GM19324 (cell line): ENCODE measurements around the gene TMEM50A.
"Not testable (repeated sequence)": the region's sequence is repeated elsewhere in the genome, so short reads cannot be mapped to it uniquely, and the experiment has no call there.

Experiments
- ATAC-seq: cut with Tn5 transposase; IDR thresholded peaks from one replicate; pipeline ENCODE4 v1.9.1; 2021; ENCODE audit warnings: mild to moderate bottlenecking, moderate library complexity; ENCODE audit not compliant: unreplicated experiment, low FRiP score

Gene TMEM50A

DNA sequence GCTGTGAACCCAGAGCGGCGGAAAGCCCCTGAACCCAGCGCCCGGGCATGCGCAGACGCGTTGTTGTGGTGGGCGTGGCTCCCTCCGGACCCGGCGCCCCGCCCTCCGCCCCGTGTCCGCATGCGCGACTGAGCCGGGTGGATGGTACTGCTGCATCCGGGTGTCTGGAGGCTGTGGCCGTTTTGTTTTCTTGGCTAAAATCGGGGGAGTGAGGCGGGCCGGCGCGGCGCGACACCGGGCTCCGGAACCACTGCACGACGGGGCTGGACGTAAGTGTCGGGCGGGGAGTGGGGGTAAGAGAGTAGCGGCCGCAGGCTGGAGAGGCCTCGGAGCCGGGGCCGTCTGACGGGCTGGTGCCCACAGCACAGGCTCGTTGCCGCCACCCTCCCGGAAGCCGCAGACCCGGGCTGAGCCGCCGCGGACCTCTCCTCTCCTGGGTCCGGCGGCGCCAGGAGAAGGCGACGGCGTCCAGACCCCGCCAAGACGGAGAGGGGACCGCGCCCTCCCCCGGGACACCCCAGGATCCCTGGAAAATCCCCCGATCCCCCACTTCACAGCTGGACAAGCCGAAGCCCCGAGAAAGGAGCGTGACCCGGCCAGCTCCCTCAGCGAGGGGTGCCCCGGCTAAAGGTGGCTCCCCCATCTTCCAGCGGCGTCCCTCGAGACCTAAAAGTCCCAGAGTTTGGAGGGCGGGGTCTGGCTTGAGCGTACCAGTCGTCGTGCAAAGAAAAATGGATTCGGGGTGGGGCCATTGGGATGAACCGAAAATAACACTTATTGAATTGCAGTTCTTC is at the start of gene TMEM50A:
Gene TMEM50A (plus strand): TSS at position 147 of the 794 bp plus-strand sequence. CDS start 2,153 bp downstream, outside the sequence.
- peak; percentile 82 for ATAC-seq

DNA sequence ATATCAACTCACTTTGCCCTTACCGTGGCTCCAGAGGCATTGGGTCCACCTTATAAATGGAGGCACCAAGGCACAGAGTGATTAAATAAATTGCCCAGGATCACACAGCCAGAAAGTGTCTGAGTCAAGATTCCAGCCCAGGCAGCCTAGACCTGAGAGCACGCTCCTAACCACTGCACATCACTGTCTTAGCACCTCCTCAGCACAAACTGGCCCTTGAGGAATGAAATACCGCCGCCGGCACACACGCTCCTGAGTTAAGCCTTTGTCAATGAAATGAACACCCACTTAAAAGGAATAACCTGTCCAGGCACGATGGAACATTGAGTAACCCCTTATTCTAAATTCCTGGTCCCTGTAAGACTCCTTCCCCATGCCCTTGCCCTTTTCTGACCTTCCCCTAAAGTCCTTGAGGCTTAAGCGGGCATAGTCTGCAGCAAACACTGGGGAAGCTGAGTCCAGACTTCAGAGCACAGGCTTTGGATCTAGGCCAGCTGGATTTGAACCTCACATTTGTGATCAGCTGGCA is 49.5 kb upstream of the TMEM50A start:
- not testable (repeated sequence) for ATAC-seq

DNA sequence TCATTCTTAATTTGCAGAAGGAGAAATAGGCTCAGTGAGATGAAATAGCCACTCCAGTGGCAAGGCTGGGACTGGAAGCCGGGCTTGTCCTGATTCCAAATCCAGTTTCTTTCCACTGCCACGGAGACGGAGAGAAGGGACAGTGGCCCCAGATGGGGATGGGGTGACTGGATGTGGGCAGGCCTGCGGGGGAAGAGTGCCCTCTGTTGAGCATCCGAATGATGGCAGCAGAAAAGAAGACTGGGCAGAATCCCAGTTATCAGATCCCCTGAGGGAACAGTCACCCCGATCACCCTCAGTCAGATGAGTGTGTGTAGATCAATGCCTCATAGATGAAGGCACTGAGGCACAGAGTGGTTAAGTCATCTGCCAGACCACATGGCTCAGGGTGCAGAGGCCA is 48.1 kb upstream of the TMEM50A start:
- not testable (repeated sequence) for ATAC-seq

DNA sequence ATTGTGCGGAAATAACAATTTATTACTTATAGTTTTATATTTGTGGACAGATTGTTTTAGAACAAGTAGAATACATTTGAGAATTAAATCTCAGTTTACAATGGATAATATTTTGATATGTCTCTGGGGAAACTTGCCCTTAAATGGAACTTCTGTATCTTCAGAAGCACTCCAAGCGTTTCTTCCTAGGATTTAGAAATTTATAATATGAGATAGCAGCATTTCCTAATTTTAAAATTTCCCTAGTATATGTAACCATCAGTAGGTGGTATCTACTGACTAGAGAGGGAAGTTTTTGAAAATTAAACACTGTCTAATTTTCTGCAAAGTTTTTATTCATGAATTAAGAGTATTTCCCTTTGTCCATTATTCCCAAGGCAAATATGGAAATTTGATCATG is 44.7 kb upstream of the TMEM50A start:
- ATAC-seq: not testable (repeated sequence)

DNA sequence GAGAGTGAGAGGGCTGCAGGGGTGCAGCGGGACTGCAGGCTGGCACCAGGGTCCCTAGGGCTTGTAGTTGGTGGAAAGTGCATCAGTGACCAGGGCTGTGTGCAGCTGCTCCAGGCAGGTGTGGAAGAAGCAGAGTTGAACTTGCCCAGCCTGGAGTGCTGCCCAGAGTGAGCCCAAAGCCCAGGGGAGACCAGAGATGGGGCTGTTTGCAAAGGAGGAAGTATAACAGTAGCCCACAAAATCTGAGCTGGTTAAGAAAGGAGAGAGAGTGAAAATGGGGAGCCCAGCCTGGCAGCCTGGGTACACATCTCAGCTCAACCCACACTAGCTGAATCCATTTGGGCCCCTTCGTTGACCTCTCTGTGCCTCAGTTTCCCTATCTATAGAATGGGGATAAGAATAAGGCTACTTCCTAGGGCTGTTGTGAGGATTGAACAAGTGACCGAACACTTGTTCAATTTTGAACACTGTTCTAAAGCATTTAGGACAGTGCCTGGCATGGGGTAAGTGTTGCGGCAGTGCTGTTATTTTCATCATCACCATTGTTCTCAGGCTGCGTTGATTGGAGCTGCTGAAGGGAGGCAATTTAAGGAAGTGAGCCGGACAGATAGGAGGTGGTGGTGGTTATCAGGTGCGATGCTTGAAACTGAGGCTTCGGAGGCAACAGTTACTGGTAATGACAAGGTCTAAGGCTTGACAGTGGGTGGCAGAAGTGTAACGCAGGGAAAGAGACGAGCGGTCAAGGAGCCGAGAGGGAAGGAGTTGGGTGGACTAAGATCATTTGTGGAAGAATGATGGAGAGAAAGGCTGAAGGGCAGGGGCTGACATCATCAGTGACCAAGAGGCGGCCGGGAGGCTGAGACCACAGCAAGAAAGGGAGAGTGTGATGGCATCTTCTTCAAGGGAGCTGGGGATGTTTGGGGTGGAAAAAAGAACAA is 43.0 kb upstream of the TMEM50A start:
- ATAC-seq: not testable (repeated sequence)

DNA sequence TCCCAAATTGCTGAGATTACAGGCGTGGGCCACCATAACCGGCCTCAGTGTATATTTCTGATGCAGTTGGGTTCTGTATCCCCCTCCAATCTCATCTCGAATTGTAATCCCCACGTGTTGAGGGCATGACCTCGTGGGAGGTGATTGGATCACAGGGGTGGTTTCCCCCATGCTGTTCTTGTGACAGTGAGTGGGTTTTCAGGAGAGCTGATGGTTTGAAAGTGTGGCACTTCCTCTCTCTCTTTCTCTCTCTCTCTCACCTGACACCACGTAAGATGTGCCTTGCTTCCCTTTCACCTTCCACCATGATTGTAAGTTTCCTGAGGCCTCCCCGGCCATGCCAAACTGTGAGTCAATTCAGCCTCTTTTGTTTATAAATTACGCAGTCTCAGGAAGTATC is 41.6 kb upstream of the TMEM50A start:
- not testable (repeated sequence) for ATAC-seq

DNA sequence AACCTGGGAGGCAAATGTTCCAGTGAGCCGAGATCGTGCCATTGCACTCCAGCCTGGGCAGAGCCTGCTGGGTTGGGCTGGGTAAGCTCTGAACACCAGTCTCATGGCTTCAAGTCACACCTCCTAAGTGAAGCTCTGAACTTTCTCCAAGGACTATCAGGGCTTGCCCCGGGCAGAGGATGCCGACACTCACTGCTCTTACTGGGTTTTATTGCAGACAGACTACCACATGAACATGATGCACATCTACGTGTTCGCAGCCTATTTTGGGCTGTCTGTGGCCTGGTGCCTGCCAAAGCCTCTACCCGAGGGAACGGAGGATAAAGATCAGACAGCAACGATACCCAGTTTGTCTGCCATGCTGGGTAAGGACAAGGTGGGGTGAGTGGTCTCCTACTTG is 37.4 kb upstream of the TMEM50A start:
- not testable (repeated sequence) for ATAC-seq

DNA sequence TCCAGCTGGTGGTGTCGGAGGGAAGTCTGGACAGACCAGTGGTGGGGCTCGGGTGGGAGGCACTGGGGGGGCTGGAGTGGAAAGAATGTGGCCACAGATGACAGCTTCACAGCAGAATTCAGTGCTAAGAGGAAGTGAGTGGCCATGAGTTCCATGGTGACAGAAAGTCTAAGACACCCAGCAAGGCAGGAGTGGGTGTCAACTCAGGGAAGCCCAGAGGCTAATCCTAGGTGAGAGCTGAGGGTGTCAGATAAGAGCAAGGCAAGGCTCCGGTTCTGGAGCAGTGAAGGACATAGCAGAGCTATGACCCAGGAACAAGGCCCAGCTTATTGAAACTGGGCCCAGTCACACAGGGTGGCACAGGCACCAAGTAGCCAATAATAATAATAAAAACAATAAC is 35.8 kb upstream of the TMEM50A start:
- not testable (repeated sequence) for ATAC-seq

DNA sequence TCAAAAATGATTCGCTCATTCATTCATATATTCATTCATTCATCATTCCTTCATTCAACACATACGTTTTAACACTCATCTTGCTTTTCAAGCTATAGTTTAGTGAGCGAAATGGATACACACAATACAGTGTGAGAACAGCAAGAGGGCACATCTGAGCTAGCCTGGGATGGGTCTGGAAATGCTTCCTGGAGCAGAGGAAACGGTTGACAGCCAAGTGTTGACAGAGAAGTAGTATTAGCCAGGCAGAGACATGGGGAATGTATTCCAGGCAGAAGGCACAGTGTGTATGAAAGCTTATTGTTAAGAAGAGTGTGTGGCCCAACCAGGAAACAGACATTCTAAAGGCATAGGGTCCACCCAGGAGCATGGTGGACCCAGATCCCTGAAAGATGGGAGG is 33.2 kb upstream of the TMEM50A start:
- ATAC-seq: not testable (repeated sequence)

DNA sequence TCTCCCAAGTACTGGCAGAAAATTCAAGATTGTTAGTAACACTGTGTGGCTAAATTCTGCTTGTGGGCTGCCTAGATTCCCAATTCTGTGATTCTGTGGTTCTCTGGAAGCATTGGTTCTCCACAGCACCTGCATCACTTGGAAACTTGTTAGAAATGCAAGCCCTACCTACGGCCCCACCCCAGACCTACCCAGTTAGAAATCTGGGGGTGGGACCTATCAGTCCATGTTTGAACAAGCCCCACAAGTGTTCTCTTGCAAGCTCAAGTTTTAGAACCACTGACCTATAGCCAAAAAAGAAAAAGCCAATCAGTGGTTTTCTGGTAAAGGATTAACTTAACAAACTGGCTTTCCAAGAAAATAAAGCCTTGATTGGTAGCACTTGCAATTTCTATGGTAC is 30.0 kb upstream of the TMEM50A start:
- ATAC-seq: not testable (repeated sequence)

DNA sequence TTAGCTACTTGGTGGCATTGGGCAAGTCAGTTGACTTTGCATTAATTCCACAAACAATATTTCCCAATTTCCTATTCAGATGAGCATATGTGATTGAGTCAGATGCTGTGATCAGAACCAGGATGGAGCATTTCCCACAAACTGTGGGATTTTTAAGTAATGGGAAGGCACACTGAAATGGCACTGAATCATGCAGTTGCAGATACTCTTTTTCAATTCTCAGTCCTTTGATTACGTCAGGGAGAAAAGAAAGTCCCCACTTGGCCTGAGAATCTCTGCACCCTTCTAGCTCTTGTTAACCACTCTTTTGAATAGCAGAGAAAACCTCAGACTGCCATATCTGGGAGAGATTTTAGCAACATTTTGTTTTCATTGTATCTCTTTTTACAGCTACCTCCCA is 29.0 kb upstream of the TMEM50A start:
- not testable (repeated sequence) for ATAC-seq

DNA sequence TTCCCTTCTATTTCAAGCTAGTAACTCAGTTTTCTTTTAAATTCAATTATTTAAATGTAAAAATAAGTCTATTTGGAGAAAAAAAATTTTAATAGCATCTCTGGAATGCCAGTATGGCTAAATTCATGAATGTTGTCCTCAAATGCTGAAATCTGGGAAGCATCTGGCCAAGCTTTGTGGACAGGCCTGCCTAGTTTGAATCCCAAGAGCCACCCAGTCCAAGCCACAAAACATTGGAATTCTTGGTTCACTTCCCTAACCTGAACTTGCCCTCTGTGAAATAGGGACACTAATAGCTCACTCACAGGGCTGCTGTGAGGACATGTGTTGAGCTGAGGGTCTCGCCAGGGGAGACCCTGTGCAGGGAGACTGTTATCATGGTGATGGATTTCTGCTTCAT is 28.6 kb upstream of the TMEM50A start:
- ATAC-seq: not testable (repeated sequence)

DNA sequence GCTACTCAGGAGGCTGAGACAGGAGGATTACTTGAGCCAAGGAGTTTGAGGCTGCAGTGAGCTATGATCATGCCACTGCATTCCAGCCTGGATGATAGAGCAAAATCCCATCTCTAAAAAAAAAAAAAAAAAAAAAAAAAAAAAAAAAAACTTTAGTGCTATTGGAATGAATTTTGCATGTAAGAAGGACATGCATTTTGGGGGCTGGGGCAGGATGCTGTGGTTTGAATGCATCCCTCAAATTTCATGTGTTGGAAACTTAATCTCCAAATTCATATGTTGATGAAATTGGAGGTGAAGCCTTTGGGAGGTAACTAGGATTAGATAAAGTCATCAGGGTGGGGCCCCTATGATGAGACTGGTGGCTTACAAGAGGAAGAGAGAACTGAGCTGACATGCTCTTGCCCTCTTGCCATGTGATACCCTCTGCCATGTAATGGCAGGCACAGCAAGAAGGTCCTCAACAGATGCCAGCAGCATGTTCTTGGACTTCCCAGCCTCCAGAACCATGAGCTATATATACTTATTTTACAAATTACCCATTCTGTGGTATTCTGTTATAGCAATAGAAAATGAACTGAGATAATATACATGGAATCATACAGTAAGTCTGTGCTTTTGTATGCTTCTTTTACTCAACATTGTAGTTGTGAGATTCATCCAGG is 25.2 kb upstream of the TMEM50A start:
- ATAC-seq: not testable (repeated sequence)

DNA sequence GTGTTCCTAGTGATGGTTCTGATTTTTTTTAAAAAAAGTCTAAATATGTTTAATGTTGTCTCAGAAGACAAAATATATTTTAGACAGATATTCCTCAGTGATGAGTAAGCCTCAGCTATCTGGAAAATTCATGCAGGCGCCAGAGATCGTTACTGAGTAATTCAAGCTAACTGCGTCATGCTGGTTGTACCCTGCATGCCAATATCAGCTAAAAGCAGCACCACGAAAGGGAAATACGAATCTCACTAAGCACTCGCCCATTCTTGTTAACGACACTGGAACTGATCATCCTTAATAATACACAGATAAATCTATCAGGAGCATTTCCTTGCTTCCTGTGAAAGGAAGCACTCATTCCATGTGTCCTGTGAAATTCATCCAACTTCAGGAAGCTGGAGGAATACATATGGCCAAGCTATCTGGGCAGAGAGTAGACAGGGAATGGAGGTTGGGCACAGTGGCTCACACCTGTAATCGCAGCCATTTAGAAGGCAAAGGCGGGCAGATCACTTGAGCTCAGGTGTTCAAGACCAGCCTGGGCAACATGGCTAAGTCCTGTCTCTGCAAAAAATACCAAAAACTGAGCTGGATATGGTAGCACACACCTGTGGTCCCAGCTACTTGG is 17.7 kb upstream of the TMEM50A start:
- ATAC-seq: not testable (repeated sequence)

DNA sequence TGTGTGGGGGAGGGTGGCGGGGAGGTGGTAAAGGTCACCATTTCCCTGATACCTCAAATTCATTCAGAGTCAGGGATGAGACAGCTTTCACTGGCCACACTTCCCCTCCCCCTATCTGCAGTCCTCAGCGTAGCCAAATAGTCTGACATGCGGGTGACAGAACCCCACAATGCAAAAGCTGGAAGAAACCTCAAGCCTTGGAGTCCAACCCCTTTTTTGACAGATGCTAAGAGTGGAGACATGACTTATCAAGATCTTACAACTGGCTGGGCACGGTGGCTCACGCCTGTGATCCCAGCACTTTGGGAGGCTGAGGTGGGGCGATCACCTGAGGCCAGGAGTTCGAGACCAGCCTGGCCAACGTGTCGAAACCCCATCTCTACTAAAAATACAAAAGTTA is 16.0 kb upstream of the TMEM50A start:
- not testable (repeated sequence) for ATAC-seq

DNA sequence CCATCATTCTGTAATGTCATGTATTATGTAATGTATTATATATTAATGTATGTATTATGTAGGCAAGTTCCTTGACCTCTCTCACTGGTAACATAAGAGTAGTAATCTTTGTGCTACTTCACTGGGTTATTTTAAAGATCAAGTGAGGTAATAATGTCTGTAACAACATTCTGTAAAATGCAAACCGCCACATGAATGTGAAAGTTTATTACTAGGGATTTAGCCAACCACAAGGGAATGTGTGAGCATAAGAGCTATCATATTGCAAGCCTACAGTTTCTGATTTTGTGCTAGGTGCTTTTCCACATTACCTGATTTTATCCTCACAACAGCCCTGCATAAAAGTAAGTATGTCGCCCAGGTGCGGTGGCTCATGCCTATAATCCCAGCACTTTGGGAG is 13.7 kb upstream of the TMEM50A start:
- ATAC-seq: not testable (repeated sequence)

DNA sequence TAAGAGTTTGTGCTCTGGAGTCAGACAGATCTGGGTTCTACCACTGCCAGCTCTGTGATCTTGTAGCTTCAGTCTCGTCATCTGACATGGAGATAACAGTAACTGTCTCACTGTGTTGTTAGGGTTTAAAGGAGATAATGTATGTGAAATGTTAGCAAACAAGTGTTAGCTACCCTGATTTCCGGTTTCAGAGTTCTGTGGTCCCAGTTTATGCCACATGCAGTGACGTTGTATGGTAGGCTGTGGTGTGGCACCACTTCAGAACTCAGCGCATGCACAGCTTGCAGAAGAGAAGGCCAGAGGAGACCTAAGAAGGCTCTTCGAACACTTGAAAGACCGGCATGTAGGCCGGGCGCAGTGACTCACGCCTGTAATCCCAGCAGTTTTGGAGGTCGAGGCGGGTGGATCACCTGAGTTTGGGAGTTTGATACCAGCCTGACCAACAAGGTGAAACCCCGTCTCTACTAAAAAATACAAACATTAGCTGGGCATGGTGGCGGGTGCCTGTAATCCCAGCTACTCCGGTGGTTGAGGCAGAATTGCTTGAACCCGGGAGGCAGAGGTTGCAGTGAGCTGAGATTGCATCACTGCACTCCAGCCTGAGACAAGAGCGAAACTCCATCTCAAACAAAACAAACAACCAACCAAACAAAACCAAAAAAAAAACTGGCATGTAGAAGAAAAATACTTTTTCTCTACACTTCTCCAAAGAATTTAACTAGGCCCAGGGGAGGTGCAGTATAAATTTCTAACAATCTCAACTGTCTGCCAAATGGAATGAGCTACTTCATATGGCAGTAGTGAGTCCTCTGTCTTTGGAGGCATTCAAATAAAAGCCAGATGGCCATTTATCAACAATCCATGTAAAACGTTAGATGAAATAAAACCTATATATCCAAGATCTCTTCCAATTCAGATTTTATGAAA is 10.0 kb upstream of the TMEM50A start:
- ATAC-seq: not testable (repeated sequence)

DNA sequence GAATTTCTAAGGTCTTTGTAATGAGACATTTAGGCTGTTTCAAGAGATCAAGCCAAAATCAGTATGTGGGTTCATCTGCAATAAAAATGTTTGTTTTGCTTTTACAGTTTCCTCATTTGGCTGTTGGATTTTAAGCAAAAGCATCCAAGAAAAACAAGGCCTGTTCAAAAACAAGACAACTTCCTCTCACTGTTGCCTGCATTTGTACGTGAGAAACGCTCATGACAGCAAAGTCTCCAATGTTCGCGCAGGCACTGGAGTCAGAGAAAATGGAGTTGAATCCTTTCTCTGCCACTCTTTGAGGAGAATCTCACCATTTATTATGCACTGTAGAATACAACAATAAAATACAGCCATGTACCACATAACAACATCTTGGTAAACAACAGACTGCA is 9.3 kb upstream of the TMEM50A start:
- ATAC-seq: not testable (repeated sequence)

DNA sequence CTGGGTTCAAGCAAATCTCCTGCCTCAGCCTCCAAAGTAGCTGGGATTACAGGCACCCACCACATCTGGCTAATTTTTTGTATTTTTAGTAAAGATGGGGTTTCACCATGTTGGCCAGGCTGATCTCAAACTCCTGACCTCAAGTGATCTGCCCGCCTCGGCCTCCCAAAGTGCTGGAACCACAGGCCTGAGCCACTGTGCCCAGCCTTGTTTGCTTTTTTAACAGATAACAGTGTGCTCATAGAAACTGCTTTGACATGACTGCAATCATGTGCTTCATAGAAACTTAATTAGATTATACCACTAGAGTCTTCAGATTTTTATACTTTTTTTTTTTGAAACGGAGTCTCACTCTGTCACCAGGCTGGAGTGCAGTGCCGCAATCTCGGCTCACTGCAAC is 8.8 kb upstream of the TMEM50A start:
- ATAC-seq: not testable (repeated sequence)
